Astrocyte (in vitro differentiated cells and primary cell): Measurements from ENCODE around the gene RBP3. TPM values are rescaled to one million over a fixed set of nuclear protein-coding genes. Genes with fewer than 3 reads are reported as not detected.
A peak's percentile ranks its signal among the peaks of the same experiment; 100 is the strongest.

ENCODE experiments used
- DNase-seq: peaks from one replicate; pipeline ENCODE4 v3.0.0-alpha.2; 2010; ENCODE audit warnings: low read depth
- FAIRE-seq: peaks from 2 replicates; lab custom pipeline; 2011; peaks lifted over from hg19 to GRCh38; lab: Jason Lieb, UNC
- H2AFZ ChIP-seq: 2 replicates; pipeline ENCODE4 v1.6.0; 2012; ENCODE audit warnings: low read depth, low read length, inconsistent platforms
- H3K27ac ChIP-seq: 2 replicates; pipeline ENCODE4 v1.5.1; 2011; ENCODE audit warnings: low read depth, low read length, inconsistent platforms
- H3K27me3 ChIP-seq: 2 replicates; pipeline ENCODE4 v1.6.0; 2011; ENCODE audit warnings: low read length, inconsistent platforms; ENCODE audit not compliant: insufficient read depth
- H3K36me3 ChIP-seq: 2 replicates; pipeline ENCODE4 v1.5.1; 2011; ENCODE audit warnings: low read length, inconsistent platforms; ENCODE audit not compliant: insufficient read depth
- H3K4me1 ChIP-seq: 2 replicates; pipeline ENCODE4 v1.5.1; 2011; ENCODE audit warnings: low read length, inconsistent platforms; ENCODE audit not compliant: insufficient read depth
- H3K4me2 ChIP-seq: 2 replicates; pipeline ENCODE4 v1.6.0; 2012; ENCODE audit warnings: low read length, inconsistent platforms
- H3K4me3 ChIP-seq: 2 replicates; pipeline ENCODE4 v1.5.1; 2011; ENCODE audit warnings: low read depth, mild to moderate bottlenecking, low read length, inconsistent platforms; ENCODE audit not compliant: insufficient read depth
- H3K79me2 ChIP-seq: 2 replicates; pipeline ENCODE4 v1.6.0; 2012; ENCODE audit warnings: mild to moderate bottlenecking, low read length, inconsistent platforms; ENCODE audit not compliant: insufficient read depth
- H3K9ac ChIP-seq: 2 replicates; pipeline ENCODE4 v1.6.0; 2012; ENCODE audit warnings: mild to moderate bottlenecking, low read length, inconsistent platforms
- H3K9me3 ChIP-seq: 2 replicates; pipeline ENCODE4 v1.5.1; 2012; ENCODE audit warnings: low read depth, mild to moderate bottlenecking, low read length, inconsistent platforms; ENCODE audit not compliant: insufficient read depth
- H4K20me1 ChIP-seq: 2 replicates; pipeline ENCODE4 v1.6.0; 2012; ENCODE audit warnings: low read length, inconsistent platforms; ENCODE audit not compliant: insufficient read depth
- H3K27ac Mint-ChIP-seq: one replicate; pipeline ENCODE4 v1.8.0; 2021; ENCODE audit warnings: mild to moderate bottlenecking, mixed read lengths; ENCODE audit not compliant: unreplicated experiment
- H3K27me3 Mint-ChIP-seq: one replicate; pipeline ENCODE4 v1.8.0; 2021; ENCODE audit warnings: low read depth, mixed read lengths; ENCODE audit not compliant: unreplicated experiment
- H3K36me3 Mint-ChIP-seq: one replicate; pipeline ENCODE4 v1.8.0; 2021; ENCODE audit warnings: low read depth, mixed read lengths; ENCODE audit not compliant: unreplicated experiment
- H3K4me1 Mint-ChIP-seq: one replicate; pipeline ENCODE4 v1.8.0; 2021; ENCODE audit warnings: low read depth, mixed read lengths; ENCODE audit not compliant: unreplicated experiment
- H3K4me3 Mint-ChIP-seq: one replicate; pipeline ENCODE4 v1.8.0; 2021; ENCODE audit warnings: mild to moderate bottlenecking, moderate library complexity, mixed read lengths; ENCODE audit not compliant: unreplicated experiment
- H3K9me3 Mint-ChIP-seq: one replicate; pipeline ENCODE4 v1.8.0; 2021; ENCODE audit warnings: mild to moderate bottlenecking, mixed read lengths; ENCODE audit not compliant: unreplicated experiment
- EZH2 ChIP-seq: IDR thresholded peaks from 2 replicates; pipeline ENCODE4 v1.6.1; 2012; ENCODE audit warnings: mild to moderate bottlenecking, low read length, inconsistent platforms; ENCODE audit not compliant: insufficient read depth
- total RNA-seq: library from RNA; stranded (reverse); gene quantifications from 2 replicates; pipeline ENCODE4 v1.2.1, GENCODE V29; 2021
- TF ChIP-seq, protein P1 (sequence below): IDR thresholded peaks from 2 replicates; pipeline ENCODE4 v1.5.1; 2011; ENCODE audit warnings: low read depth, mild to moderate bottlenecking, inconsistent platforms, low read length, moderate library complexity; ENCODE audit not compliant: insufficient read depth

RBP3 gene
- total RNA-seq, 1 donor from 2014 or later, result not detected

- DNase-seq (no peak), FAIRE-seq (no peak)
- Histone ChIP-seq H4K20me1 (no peaks in the 10 kb centered on the region), H3K36me3 (no peaks in the 10 kb centered on the region), H3K79me2 (no peaks in the 10 kb centered on the region), H3K27me3 (peaks cover 17% of the 10 kb centered on the region), H3K9me3 (no peaks in the 10 kb centered on the region), H2AFZ (no peak overlapping the region), H3K4me1 (peaks cover 2% of the 10 kb centered on the region), H3K4me2 (no peak overlapping the region), H3K9ac (no peak overlapping the region), H3K4me3 (no peak overlapping the region), H3K27ac (no peak overlapping the region)
- H3K9me3 Mint-ChIP-seq, result peaks cover 12% of the 10 kb centered on the region
- H3K36me3 Mint-ChIP-seq, result peaks cover 7% of the 10 kb centered on the region
- H3K4me3 Mint-ChIP-seq, result no peak overlapping the region
- H3K27ac Mint-ChIP-seq, result no peak overlapping the region
- peaks cover 35% of the 10 kb centered on the region for H3K27me3 Mint-ChIP-seq
- TF ChIP-seq, protein P1, sequence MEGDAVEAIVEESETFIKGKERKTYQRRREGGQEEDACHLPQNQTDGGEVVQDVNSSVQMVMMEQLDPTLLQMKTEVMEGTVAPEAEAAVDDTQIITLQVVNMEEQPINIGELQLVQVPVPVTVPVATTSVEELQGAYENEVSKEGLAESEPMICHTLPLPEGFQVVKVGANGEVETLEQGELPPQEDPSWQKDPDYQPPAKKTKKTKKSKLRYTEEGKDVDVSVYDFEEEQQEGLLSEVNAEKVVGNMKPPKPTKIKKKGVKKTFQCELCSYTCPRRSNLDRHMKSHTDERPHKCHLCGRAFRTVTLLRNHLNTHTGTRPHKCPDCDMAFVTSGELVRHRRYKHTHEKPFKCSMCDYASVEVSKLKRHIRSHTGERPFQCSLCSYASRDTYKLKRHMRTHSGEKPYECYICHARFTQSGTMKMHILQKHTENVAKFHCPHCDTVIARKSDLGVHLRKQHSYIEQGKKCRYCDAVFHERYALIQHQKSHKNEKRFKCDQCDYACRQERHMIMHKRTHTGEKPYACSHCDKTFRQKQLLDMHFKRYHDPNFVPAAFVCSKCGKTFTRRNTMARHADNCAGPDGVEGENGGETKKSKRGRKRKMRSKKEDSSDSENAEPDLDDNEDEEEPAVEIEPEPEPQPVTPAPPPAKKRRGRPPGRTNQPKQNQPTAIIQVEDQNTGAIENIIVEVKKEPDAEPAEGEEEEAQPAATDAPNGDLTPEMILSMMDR, result no peak
- TF ChIP-seq EZH2, result no peak
- H3K4me1 Mint-ChIP-seq, result peaks cover 3% of the 10 kb centered on the region
These were observed 33.5 kb downstream of the RBP3 start for GRCh38 chr10:47381427-47382379.

DNA sequence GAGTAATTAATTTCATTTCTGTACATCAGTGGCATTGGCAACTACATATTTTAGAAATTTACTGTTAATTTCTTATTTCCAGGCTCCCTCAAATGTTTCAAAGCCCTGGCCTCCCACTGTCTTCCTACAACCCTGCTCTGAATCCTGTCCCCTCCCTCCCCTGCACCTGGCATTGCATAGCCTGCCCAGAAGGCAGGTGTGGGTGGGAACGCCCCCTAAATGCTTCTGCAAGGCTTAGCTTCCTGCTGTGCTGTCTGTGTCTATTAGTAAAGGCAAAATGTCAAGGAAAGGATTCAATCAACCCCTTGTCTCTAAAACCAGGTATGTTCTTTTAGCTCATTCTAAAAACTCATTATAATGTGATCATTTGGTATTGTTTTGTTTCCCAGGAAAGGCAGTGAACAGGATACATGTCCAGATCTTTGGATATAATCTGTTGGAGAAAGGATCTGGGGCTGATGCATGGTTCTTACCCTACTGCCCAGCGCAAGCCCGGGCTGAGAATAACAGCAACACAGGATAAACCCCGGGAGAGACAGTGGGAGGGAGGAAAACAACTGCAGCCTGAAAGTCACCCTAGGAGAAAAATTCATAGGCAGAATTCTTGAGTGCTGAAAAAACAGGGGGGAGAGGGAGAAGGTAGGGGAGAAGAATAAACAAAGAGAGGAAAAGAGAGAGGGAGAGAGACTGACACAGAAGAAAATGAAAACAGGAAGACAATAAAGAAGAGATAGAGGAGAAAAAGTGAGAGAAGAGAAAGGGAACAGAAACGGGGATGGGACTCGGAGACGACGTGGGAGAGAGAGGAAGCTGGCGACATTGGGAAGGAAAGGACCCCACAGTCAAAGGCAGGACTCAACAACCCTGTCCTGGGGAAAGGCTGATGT lies 35.3 kb downstream of the RBP3 start:
- H3K36me3 ChIP-seq, result no peaks in the 10 kb centered on the region
- no peaks in the 10 kb centered on the region for H3K9me3 ChIP-seq
- Mint-ChIP-seq H3K27ac (peak overlapping the region; percentile 20), H3K36me3 (peaks cover 7% of the 10 kb centered on the region), H3K4me1 (peaks cover 3% of the 10 kb centered on the region), H3K9me3 (peaks cover 17% of the 10 kb centered on the region), H3K27me3 (peaks cover 35% of the 10 kb centered on the region), H3K4me3 (peak overlapping the region; percentile 88)
- TF ChIP-seq EZH2, result no peak
- TF ChIP-seq, protein P1, result no peak
- no peaks in the 10 kb centered on the region for H4K20me1 ChIP-seq
- no peaks in the 10 kb centered on the region for H3K79me2 ChIP-seq
- H3K9ac ChIP-seq, result peak overlapping the region; percentile 82
- H2AFZ ChIP-seq, result peak overlapping the region; percentile 91
- peaks cover 2% of the 10 kb centered on the region for H3K4me1 ChIP-seq
- H3K27me3 ChIP-seq, result peaks cover 15% of the 10 kb centered on the region
- H3K4me2 ChIP-seq, result peak overlapping the region; percentile 96
- peak overlapping the region; percentile 70 for H3K4me3 ChIP-seq
- DNase-seq, result no peak
- FAIRE-seq, result no peak
- H3K27ac ChIP-seq, result no peak overlapping the region
